GM21619 (cell line): Measurements from ENCODE around the gene TSPAN1.
A peak's percentile ranks its signal among the peaks of the same experiment; 100 is the strongest.
"Not testable (repeated sequence)": the region's sequence is repeated elsewhere in the genome, so short reads cannot be mapped to it uniquely, and the experiment has no call there.

Experiments
- ATAC-seq: cut with Tn5 transposase; IDR thresholded peaks from one replicate; pipeline ENCODE4 v1.9.1; 2021; ENCODE audit not compliant: unreplicated experiment

TSPAN1 gene

DNA sequence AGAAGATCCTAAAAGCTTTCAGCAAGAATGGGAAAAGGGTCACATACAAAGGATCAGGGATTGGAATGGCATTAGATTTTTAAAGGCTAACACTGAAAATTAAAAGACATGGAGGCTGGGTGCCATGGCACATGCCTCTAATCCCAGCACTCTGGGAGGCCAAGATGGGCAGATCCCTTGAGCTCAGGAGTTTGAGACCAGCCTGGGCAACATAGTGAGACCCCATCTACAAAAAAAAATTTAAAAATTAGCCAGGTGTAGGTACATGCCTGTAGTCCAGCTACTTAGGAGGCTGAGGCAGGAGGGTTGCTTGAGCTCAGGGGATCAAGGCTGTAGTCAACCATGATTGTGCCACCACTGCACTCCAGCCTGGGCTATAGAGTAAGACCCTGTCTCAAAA lies 40.6 kb downstream of the TSPAN1 start:
- no peak for ATAC-seq

DNA sequence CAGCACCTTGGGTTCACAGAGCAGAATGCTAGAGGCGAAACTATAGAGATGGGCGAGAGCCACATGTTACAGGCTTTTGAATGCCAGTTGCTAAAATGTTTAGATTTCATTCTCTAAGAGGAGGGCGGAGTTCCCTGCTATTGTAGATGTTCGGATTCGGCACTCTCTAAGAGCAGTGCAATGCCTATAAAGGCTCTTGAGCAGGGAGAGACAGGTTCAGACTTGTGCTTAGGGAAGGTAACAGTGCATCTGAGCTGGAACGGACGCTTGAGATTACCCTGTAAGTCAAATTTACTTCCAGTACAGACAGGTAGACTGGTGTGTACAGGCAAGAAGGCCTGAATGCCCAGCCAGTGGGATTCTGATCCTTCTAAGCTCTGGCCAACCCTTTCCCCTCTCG lies 43.6 kb downstream of the TSPAN1 start:
- no peak for ATAC-seq

DNA sequence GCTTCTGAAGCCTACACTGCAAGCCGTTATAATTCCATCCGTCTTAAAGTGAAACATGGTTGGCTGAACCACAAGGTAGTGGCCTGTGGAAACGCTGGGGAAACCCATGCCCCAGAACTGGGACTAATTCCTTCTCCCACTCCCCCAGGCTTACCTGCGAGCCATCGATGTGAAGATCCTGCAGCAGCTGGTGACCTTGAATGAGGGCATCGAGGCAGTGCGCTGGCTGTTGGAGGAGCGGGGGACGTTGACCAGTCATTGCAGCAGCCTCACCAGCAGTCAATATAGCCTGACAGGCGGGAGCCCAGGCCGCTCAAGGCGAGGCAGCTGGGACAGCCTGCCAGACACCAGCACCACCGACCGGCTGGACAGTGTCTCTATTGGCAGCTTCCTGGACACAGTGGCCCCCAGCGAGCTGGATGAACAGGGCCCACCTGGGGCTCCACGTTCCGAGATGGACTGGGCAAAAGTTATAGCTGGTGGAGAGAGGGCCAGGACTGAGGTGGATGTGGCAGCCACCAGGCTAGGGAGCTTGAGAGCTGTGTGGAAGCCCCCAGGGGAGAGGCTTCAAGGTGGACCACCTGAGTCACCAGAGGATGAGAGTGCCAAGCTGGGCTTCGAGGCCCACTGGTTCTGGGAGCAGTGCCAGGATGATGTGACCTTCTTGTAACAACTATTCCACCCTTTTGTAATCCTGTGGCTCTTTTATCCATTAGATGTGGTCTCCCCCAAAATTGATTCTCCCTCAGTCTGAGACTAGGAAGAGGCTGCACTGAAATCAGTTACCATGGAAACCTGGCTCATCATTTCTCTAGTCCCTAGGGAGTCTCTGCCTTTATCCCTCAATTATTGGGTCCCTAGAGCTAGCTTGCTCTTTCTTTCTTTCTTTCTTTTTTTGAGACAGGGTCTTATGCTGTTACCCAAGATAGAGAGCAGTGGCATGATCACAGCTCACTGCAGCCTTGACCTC lies 44.9 kb downstream of the TSPAN1 start:
- no peak for ATAC-seq

DNA sequence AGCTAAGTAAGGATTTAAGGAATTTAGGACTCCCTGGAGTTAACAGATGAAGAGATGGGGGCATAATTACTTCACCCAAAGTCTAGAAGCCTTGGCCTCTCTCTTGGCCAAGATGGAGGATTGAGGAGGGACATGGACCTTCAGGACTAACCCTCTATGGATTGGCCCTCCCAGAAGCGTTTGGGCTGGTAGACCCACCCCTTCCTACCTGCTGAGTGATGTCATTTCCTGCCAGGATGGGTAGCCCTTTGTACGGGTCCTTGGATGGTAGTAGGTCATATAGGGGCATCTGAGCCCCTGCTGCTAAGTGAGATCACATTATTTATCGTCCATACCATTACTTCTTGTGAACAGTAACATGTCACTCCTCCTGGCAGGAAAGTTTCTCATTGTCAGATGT lies 45.9 kb downstream of the TSPAN1 start:
- no peak for ATAC-seq

DNA sequence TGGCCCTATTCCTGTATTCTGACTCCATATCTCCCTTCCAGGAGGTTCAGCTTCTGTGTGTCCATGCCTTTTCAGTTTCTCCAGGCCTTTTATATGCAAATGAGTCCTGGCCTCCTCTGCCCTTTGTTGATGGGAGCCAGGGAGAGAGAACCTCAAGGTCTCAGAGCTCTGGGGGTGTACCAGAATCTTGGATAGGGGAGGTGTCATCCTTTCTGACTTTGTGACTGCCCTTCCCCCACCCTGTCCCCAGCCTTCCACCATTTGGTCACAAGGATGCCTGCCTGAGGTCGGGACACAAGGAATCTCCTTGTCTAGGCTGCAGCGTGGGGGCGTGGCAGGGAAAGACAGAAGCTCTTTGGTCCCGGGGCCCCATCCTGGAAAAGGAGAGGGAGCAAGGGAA lies 46.9 kb downstream of the TSPAN1 start:
- ATAC-seq, result no peak

DNA sequence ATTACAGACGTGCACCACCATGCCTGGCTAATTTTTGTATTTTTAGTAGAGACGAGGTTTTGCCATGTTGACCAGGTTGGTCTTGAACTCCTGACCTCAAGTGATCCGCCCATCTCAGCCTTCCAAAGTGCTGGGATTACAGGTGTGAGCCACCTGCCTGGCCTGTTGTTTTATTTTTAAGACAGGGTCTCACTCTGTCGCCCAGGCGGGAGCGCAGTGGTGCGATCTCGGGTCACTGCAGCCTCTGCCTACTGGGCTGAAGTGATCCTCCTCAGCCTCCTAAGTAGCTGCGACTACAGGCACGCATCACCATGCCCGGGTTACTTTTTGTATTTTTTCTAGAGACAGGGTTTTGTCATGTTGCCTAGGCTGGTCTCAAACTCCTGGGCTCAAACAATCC lies 48.2 kb downstream of the TSPAN1 start:
- ATAC-seq, result not testable (repeated sequence)

DNA sequence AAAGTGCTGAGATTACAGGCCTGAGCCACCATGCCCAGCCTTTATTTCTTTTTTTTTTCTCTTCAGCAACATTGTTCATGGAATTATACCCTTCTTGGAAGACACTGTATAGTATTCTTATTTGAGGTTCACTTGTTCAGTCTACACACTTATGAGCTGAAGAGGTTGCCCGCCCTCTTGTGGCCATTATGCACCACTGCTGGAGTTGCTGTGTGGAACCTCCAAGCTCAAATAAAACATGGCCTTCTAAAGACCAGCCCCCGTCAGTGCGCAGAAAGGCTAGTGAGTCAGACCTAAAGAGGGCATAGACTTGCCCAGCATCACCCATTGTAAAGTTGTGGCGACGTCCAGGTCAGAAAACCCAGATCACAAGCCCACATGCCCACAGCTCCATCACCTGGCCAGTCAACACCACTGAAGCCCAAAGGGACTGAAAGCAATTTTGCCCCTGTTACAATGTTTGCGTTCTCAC lies 48.6 kb downstream of the TSPAN1 start:
- peak; percentile 76 for ATAC-seq

DNA sequence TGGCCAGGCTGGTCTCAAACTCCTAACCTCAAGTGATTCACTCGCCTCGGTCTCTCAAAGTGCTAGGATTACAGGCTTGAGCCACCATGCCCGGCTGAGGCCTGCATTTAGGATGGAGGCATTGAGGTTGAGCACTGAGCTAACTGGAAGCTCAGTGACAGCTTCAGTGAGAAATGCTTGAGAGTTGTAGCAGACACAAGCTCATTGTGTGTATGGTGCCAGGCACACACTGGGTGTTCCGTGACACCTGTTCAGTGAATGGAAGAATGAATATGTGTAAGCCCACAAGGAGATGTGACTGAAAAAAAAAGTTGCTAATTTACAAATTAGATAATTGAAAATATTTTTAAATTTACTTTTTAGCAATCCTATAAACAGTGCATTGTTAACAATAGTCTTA lies 50.1 kb downstream of the TSPAN1 start:
- no peak for ATAC-seq

DNA sequence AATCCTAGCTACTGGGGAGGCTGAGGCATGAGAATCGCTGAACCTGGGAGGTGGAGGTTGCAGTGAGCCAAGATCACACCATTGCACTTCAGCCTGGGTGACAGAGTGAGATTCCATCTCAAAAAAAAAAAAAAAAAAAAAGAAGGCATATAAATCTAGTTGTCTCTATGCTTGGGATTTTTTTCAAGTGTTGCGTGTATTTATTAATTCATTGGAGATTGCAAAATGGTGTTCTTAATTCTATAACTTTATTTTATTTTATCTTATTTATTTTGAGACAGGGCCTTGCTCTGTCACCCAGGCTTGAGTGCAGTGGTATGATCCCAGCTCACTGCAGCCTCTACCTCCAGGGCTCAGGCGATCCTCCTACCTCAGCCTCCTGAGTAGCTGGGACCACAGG lies 56.3 kb downstream of the TSPAN1 start:
- not testable (repeated sequence) for ATAC-seq
